HEK293 (cell line): Measurements from ENCODE around the gene BACH2.

Source experiments
- CTCF ChIP-seq: fragments of 450-650 bp; formaldehyde crosslinking; IDR thresholded peaks from 2 replicates; pipeline ENCODE4 v1.5.1; 2016; ENCODE audit warnings: missing biosample characterization, missing genetic modification characterization
- ZNF23 ChIP-seq: fragments of 450-650 bp; formaldehyde crosslinking; IDR thresholded peaks from 2 replicates; pipeline ENCODE4 v1.5.1; 2016; ENCODE audit warnings: missing biosample characterization, missing genetic modification characterization, borderline replicate concordance
- ZNF26 ChIP-seq: fragments of 450-650 bp; formaldehyde crosslinking; IDR thresholded peaks from 2 replicates; pipeline ENCODE4 v1.5.1; 2016; ENCODE audit warnings: missing biosample characterization, missing genetic modification characterization
- ZNF311 ChIP-seq: fragments of 450-650 bp; formaldehyde crosslinking; IDR thresholded peaks from 2 replicates; pipeline ENCODE4 v1.5.1; 2017; ENCODE audit warnings: missing biosample characterization, missing genetic modification characterization, borderline replicate concordance
- ZNF560 ChIP-seq: fragments of 450-650 bp; formaldehyde crosslinking; IDR thresholded peaks from 2 replicates; pipeline ENCODE4 v1.5.1; 2017; ENCODE audit warnings: missing biosample characterization, missing genetic modification characterization, borderline replicate concordance
- ZNF747 ChIP-seq: fragments of 450-650 bp; formaldehyde crosslinking; IDR thresholded peaks from 2 replicates; pipeline ENCODE4 v1.5.1; 2016; ENCODE audit warnings: missing biosample characterization, missing genetic modification characterization
- ZSCAN5A ChIP-seq: fragments of 450-650 bp; formaldehyde crosslinking; IDR thresholded peaks from 2 replicates; pipeline ENCODE4 v1.5.1; 2016; ENCODE audit warnings: missing biosample characterization, missing genetic modification characterization

GRCh38 chr6:90204327-90205056 is 92.2 kb downstream of the BACH2 start:
- TF ChIP-seq ZNF311 (tag by site-specific recombination) (no peak), ZNF560 (tag by site-specific recombination) (no peak), ZNF747 (no peak), ZNF23 (tag by site-specific recombination) (no peak), ZSCAN5A (tag by site-specific recombination) (no peak), ZNF26 (tag by site-specific recombination) (no peak), CTCF (tag by site-specific recombination) (no peak)
